ENCODE results near the gene PLCB1.
"Not testable (repeated sequence)": the region's sequence is repeated elsewhere in the genome, so short reads cannot be mapped to it uniquely, and the experiment has no call there.

Gene PLCB1

GRCh38 chr20:8583012-8583565 lies 451.0 kb downstream of the PLCB1 start:
- in situ Hi-C loops (cut with HindIII; ENCODE audit: low sequenced_read_pairs): no loop called here
- DNase-seq (ENCODE audit: low read depth): no peak
- H3K4me3 ChIP-seq (ENCODE audit: low read depth, low read length): no peak overlapping the region
- TF ChIP-seq CTCF (IDR thresholded peaks at IDR 0.05; ENCODE audit: low read depth, low read length, missing control alignments): no peak

- in situ Hi-C loops (cut with HindIII; ENCODE audit: low sequenced_read_pairs): no loop called here
These were observed 451.5 kb downstream of the PLCB1 start for GRCh38 chr20:8583566-8584043.

GRCh38 chr20:8587251-8587650 lies 455.2 kb downstream of the PLCB1 start:
- H3K4me3 ChIP-seq (ENCODE audit: low read depth, low read length): no peak overlapping the region
- DNase-seq (ENCODE audit: low read depth): no peak
- TF ChIP-seq CTCF (IDR thresholded peaks at IDR 0.05; ENCODE audit: low read depth, low read length, missing control alignments): no peak
- in situ Hi-C loops (cut with HindIII; ENCODE audit: low sequenced_read_pairs): no loop called here

More at GRCh38 chr20:8583566-8584043, 451.5 kb downstream of the PLCB1 start:
- DNase-seq (ENCODE audit: low read depth): peak; percentile 9
- TF ChIP-seq CTCF (IDR thresholded peaks at IDR 0.05; ENCODE audit: low read depth, low read length, missing control alignments): no peak
- no peak overlapping the region for H3K4me3 ChIP-seq (ENCODE audit: low read depth, low read length)

GRCh38 chr20:8587810-8588209 lies 455.7 kb downstream of the PLCB1 start:
- no peak for TF ChIP-seq CTCF (IDR thresholded peaks at IDR 0.05; ENCODE audit: low read depth, low read length, missing control alignments)
- in situ Hi-C loops (cut with HindIII; ENCODE audit: low sequenced_read_pairs): no loop called here
- no peak overlapping the region for H3K4me3 ChIP-seq (ENCODE audit: low read depth, low read length)
- DNase-seq (ENCODE audit: low read depth): no peak

- TF ChIP-seq CTCF (IDR thresholded peaks at IDR 0.05; ENCODE audit: low read depth, low read length, missing control alignments): no peak
- H3K4me3 ChIP-seq (ENCODE audit: low read depth, low read length): no peak overlapping the region
- in situ Hi-C loops (cut with HindIII; ENCODE audit: low sequenced_read_pairs): no loop called here
- DNase-seq (ENCODE audit: low read depth): no peak
These were observed 457.9 kb downstream of the PLCB1 start for GRCh38 chr20:8589956-8590355.

- in situ Hi-C loops (cut with HindIII; ENCODE audit: low sequenced_read_pairs); DNase-seq (ENCODE audit: low read depth); H3K4me3 ChIP-seq (ENCODE audit: low read depth, low read length): not testable (repeated sequence)
These were observed 469.0 kb downstream of the PLCB1 start for GRCh38 chr20:8600910-8601541.

GRCh38 chr20:8601542-8601912 lies 469.5 kb downstream of the PLCB1 start:
- in situ Hi-C loops (cut with HindIII; ENCODE audit: low sequenced_read_pairs): no loop called here
- TF ChIP-seq CTCF (IDR thresholded peaks at IDR 0.05; ENCODE audit: low read depth, low read length, missing control alignments): no peak
- H3K4me3 ChIP-seq (ENCODE audit: low read depth, low read length): no peak overlapping the region
- DNase-seq (ENCODE audit: low read depth): no peak
